HepG2 (cell line): ENCODE measurements around the gene TMEM120A. TPM values are rescaled to one million over a fixed set of nuclear protein-coding genes. Genes with fewer than 3 reads are reported as not detected.

ENCODE experiments used
- ATAC-seq: fragments of 200-7000 bp; cut with Tn5 transposase; 3 replicates; pipeline ENCODE4 v1.9.1; 2020; ENCODE audit warnings: mild to moderate bottlenecking, moderate library complexity
- BruUV-seq: library from RNA; stranded (reverse); fragments of 400-500 nt; replicated peaks from 2 replicates; lab custom pipeline; 2021; lab: Mats Ljungman, UMichigan
- CTCF ChIA-PET: fragments of 300-600 bp; formaldehyde crosslinking; extraction: SDS; loops from one replicate; lab custom pipeline; 2021; ENCODE audit warnings: low total read pairs, inconsistent platforms, low intra/inter-chr PET ratio; lab: Yijun Ruan, JAX
- POLR2A ChIA-PET: fragments of 350-600 bp; sonication (Branson Sonifier 250); formaldehyde crosslinking; loops from one replicate; lab custom pipeline; 2020; ENCODE audit warnings: antibody characterized with exemption, inconsistent platforms; lab: Yijun Ruan, JAX
- DNase-seq: peaks from one replicate; pipeline ENCODE4 v3.0.0-alpha.2; 2015; ENCODE audit warnings: low spot score
- FAIRE-seq: peaks from 3 replicates; lab custom pipeline; 2011; peaks lifted over from hg19 to GRCh38; lab: Jason Lieb, UNC
- H2AFZ ChIP-seq: one replicate; pipeline ENCODE4 v1.6.1; 2011; ENCODE audit warnings: low read length, inconsistent platforms
- H3K27ac ChIP-seq: fragments of 300-600 bp; 3 replicates; pipeline ENCODE4 v1.8.0; 2011; ENCODE audit warnings: mixed run types, mild to moderate bottlenecking, mixed read lengths, low read length, inconsistent platforms; ENCODE audit not compliant: insufficient read depth; ENCODE audit errors: extremely low read length
- H3K27me3 ChIP-seq, 2 experiments: fragments of 200-600 bp in 1 of 2; 2 replicates in 1 of 2; 3 replicates in 1 of 2; pipeline versions ENCODE4 v1.6.0 to v1.8.0; 2011; ENCODE audit warnings: low read length in 2 of 2, mild to moderate bottlenecking in 2 of 2, moderate library complexity in 2 of 2, inconsistent platforms in 1 of 2; ENCODE audit not compliant: insufficient read depth in 2 of 2, control insufficient read depth in 1 of 2
- H3K36me3 ChIP-seq, 2 experiments: fragments of 200-600 bp in 1 of 2; replicated peaks in 1 of 2; 2 replicates in 1 of 2; 3 replicates in 1 of 2; pipeline versions ENCODE4 v1.5.1 to v1.8.0; 2011; ENCODE audit warnings: low read length in 2 of 2, inconsistent platforms in 1 of 2; ENCODE audit not compliant: insufficient read depth in 2 of 2, control insufficient read depth in 1 of 2
- H3K4me1 ChIP-seq: 2 replicates; pipeline ENCODE4 v1.5.1; 2012; ENCODE audit warnings: low read length, inconsistent platforms; ENCODE audit not compliant: insufficient read depth
- H3K4me2 ChIP-seq: 2 replicates; pipeline ENCODE4 v1.6.0; 2011; ENCODE audit warnings: low read depth, low read length, inconsistent platforms
- H3K4me3 ChIP-seq, 3 experiments: fragments of 200-600 bp in 1 of 3; sonication (generic), shearing (Covaris generic) in 1 of 3; replicated peaks in 1 of 3; 2 replicates each; pipeline ENCODE4 v1.5.1; 2011 to 2016; ENCODE audit warnings: low read length in 3 of 3, inconsistent platforms in 2 of 3, low read depth in 2 of 3, mild to moderate bottlenecking in 2 of 3, control low read depth in 1 of 3, mixed read lengths in 1 of 3; ENCODE audit not compliant: insufficient read depth in 1 of 3
- H3K79me2 ChIP-seq: one replicate; pipeline ENCODE4 v1.6.1; 2011; ENCODE audit warnings: low read length, inconsistent platforms; ENCODE audit not compliant: insufficient read depth
- H3K9ac ChIP-seq: 2 replicates; pipeline ENCODE4 v1.6.0; 2011; ENCODE audit warnings: mild to moderate bottlenecking, low read depth, low read length, inconsistent platforms; ENCODE audit not compliant: insufficient read depth
- H3K9me3 ChIP-seq: 2 replicates; pipeline ENCODE4 v1.5.1; 2012; ENCODE audit warnings: mild to moderate bottlenecking, low read length
- H4K20me1 ChIP-seq: 2 replicates; pipeline ENCODE4 v1.6.0; 2011; ENCODE audit warnings: inconsistent platforms, mild to moderate bottlenecking, low read length, moderate library complexity; ENCODE audit not compliant: insufficient read depth
- BCLAF1 ChIP-seq: fragments of 450-650 bp; IDR thresholded peaks from 2 replicates; pipeline ENCODE4 v1.6.1; 2017; ENCODE audit warnings: mild to moderate bottlenecking
- HNF1A ChIP-seq, 2 experiments: sonication (generic) in 1 of 2; formaldehyde crosslinking in 1 of 2; IDR thresholded peaks; 2 replicates each; pipeline versions ENCODE4 v1.4.0 to v1.6.1; 2016 to 2020; ENCODE audit warnings: borderline replicate concordance in 1 of 2, low read depth in 1 of 2, mild to moderate bottlenecking in 1 of 2, missing genetic modification reagents in 1 of 2
- NR3C1 ChIP-seq: sonication (generic); formaldehyde crosslinking; IDR thresholded peaks from 2 replicates; pipeline ENCODE4 v1.4.0; 2020; ENCODE audit warnings: missing genetic modification reagents
- PCBP1 ChIP-seq: fragments of 200-400 bp; formaldehyde crosslinking; IDR thresholded peaks from 2 replicates; pipeline ENCODE4 v1.6.1; 2017; ENCODE audit warnings: mild to moderate bottlenecking, low read depth, low read length, borderline replicate concordance
- RFX1 ChIP-seq: fragments of 450-650 bp; IDR thresholded peaks from 2 replicates; pipeline ENCODE4 v1.6.1; 2017
- SNRNP70 ChIP-seq: fragments of 200-400 bp; formaldehyde crosslinking; IDR thresholded peaks from 2 replicates; pipeline ENCODE4 v1.6.1; 2017; ENCODE audit warnings: mild to moderate bottlenecking, low read depth, low read length, moderate library complexity
- SRF ChIP-seq: IDR thresholded peaks from 2 replicates; pipeline ENCODE4 v1.6.1; 2011; ENCODE audit warnings: mild to moderate bottlenecking, low read depth, low read length, moderate library complexity
- SYNCRIP ChIP-seq: fragments of 200-400 bp; formaldehyde crosslinking; IDR thresholded peaks from 2 replicates; pipeline ENCODE4 v1.6.1; 2018; ENCODE audit warnings: mild to moderate bottlenecking, low read depth, low read length; ENCODE audit not compliant: insufficient read depth
- ZNF235 ChIP-seq: sonication (generic); formaldehyde crosslinking; IDR thresholded peaks from 2 replicates; pipeline ENCODE4 v1.8.1; 2023; ENCODE audit warnings: mild to moderate bottlenecking, missing genetic modification reagents, borderline replicate concordance
- ZNF777 ChIP-seq: sonication (generic); formaldehyde crosslinking; IDR thresholded peaks from 2 replicates; pipeline ENCODE4 v1.4.0; 2020; ENCODE audit warnings: missing genetic modification reagents
- ZNF782 ChIP-seq: sonication (generic); formaldehyde crosslinking; IDR thresholded peaks from 2 replicates; pipeline ENCODE4 v1.4.0; 2020; ENCODE audit warnings: missing genetic modification reagents, mild to moderate bottlenecking, borderline replicate concordance
- WGBS: methylation state at CpG from one replicate; pipeline ENCODE4 v1.1.6; 2017; ENCODE audit warnings: low lambda C conversion rate; 5-methylcytosine and 5-hydroxymethylcytosine counted together
- in situ Hi-C: cut with HindIII; loops from 2 replicates; pipeline ENCODE4 v1.10.0; 2017; ENCODE audit warnings: low pct_unique_long_range_greater_than_20kb; ENCODE audit not compliant: extremely low pct_ligation_motif_present
- intact Hi-C: fragments of 100-400 bp; cut with micrococcal nuclease; formaldehyde crosslinking; loops from one replicate; pipeline ENCODE4 v1.10.0; 2022; ENCODE audit not compliant: unreplicated experiment
- polyA plus RNA-seq, 8 experiments: library from polyadenylated mRNA; depleted of rRNA in 3 of 8; stranded (reverse) in 7 of 8; unstranded in 1 of 8; fragments of >200 nt; fragmentation: Illumina TruSeq in 4 of 8; extraction: Trizol in 4 of 8; gene quantifications; 2 replicates each; pipeline versions ENCODE4 v1.2.1 to v1.2.3, GENCODE V29; 2011 to 2016; ENCODE audit warnings: low read depth in 4 of 8, missing spikeins in 1 of 8, mixed read lengths in 1 of 8; ENCODE audit not compliant: insufficient read depth in 1 of 8
- total RNA-seq, 5 experiments: library from RNA; depleted of rRNA; stranded (reverse); fragments of >200 nt; fragmentation: Illumina TruSeq; extraction: Trizol; gene quantifications; 2 replicates each; pipeline ENCODE4 v1.2.3, GENCODE V29; 2016; ENCODE audit warnings: low read depth in 1 of 5
- TF ChIP-seq, protein P1 (sequence below): sonication (generic); formaldehyde crosslinking; IDR thresholded peaks from 2 replicates; pipeline ENCODE4 v1.8.0; 2022; ENCODE audit warnings: mild to moderate bottlenecking, missing genetic modification reagents
- TF ChIP-seq, protein P2 (sequence below), 2 experiments: sonication (generic) in 1 of 2; formaldehyde crosslinking in 1 of 2; IDR thresholded peaks; 2 replicates each; pipeline versions ENCODE4 v1.5.1 to v1.6.1; 2011 to 2020; ENCODE audit warnings: borderline replicate concordance in 1 of 2, low read depth in 1 of 2, low read length in 1 of 2, mild to moderate bottlenecking in 1 of 2, missing genetic modification reagents in 1 of 2, moderate library complexity in 1 of 2

The TMEM120A gene
- total and polyA plus RNA-seq, 2 of the 13 experiments (the other 11 are each of a cell fraction or from before 2014, with no cell fraction given) = 40.3 to 102 TPM

GRCh38 chr7:75938921-75939320 is 55.5 kb downstream of the TMEM120A start:
- ChIA-PET CTCF (no interaction called here), POLR2A (interaction anchor here (1.8 to 2.5 kb wide), 2 partner anchors 23 to 54 kb away, joined by 6 read pairs; no protein-coding TSS in a partner anchor)
- H3K9me3 ChIP-seq = no peaks in the 10 kb centered on the region
- no peak overlapping the region for H3K4me2 ChIP-seq
- H3K4me3 ChIP-seq = no peak overlapping the region
- intact Hi-C loops (no loop called here), in situ Hi-C loops (no loop called here)
- H3K27me3 ChIP-seq = no peaks in the 10 kb centered on the region
- H3K4me1 ChIP-seq = peaks cover 51% of the 10 kb centered on the region
- H3K79me2 ChIP-seq = peaks cover 94% of the 10 kb centered on the region
- no peak; the same call in 2 of the 3 replicates for ATAC-seq
- WGBS = 85% methylated on average over 5 of the region's 6 CpGs
- H3K27ac ChIP-seq = peak overlapping the region; percentile 6
- peaks cover 76% of the 10 kb centered on the region for H4K20me1 ChIP-seq
- no peak overlapping the region for H2AFZ ChIP-seq
- no TSS peak for BruUV-seq
- DNase-seq = no peak
- H3K36me3 ChIP-seq = peaks cover 11 to 37% of the 10 kb centered on the region in 2 experiments; a peak in 4 of 5 replicates
- H3K9ac ChIP-seq = no peak overlapping the region
- no peak for FAIRE-seq
- TF ChIP-seq, protein P1, sequence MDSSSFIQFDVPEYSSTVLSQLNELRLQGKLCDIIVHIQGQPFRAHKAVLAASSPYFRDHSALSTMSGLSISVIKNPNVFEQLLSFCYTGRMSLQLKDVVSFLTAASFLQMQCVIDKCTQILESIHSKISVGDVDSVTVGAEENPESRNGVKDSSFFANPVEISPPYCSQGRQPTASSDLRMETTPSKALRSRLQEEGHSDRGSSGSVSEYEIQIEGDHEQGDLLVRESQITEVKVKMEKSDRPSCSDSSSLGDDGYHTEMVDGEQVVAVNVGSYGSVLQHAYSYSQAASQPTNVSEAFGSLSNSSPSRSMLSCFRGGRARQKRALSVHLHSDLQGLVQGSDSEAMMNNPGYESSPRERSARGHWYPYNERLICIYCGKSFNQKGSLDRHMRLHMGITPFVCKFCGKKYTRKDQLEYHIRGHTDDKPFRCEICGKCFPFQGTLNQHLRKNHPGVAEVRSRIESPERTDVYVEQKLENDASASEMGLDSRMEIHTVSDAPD = no peak
- TF ChIP-seq ZNF235 (CRISPR knock-in tag) (no peak), HNF1A (IDR thresholded peaks at IDR 0.05; ENCODE audit: low read depth) (no peak), HNF1A (CRISPR knock-in tag; IDR thresholded peaks at IDR 0.05; ENCODE audit: borderline replicate concordance) (no peak), RFX1 (no peak), SRF (no peak), BCLAF1 (no peak), ZNF782 (CRISPR knock-in tag) (no peak), NR3C1 (CRISPR knock-in tag) (no peak), SNRNP70 (no peak), PCBP1 (no peak), SYNCRIP (no peak), ZNF777 (CRISPR knock-in tag) (no peak)
- TF ChIP-seq, protein P2, sequence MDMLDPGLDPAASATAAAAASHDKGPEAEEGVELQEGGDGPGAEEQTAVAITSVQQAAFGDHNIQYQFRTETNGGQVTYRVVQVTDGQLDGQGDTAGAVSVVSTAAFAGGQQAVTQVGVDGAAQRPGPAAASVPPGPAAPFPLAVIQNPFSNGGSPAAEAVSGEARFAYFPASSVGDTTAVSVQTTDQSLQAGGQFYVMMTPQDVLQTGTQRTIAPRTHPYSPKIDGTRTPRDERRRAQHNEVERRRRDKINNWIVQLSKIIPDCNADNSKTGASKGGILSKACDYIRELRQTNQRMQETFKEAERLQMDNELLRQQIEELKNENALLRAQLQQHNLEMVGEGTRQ (IDR thresholded peaks at IDR 0.05; ENCODE audit: low read depth, low read length) = no peak
- TF ChIP-seq, protein P2 (CRISPR knock-in tag; IDR thresholded peaks at IDR 0.05; ENCODE audit: borderline replicate concordance) = no peak
